GM12865 (cell line): ENCODE measurements around the gene GPS1.

Experiments
- DNase-seq: peaks from one replicate; pipeline ENCODE4 v3.0.0; 2010; ENCODE audit warnings: low read depth
- H3K4me3 ChIP-seq: 2 replicates; pipeline ENCODE4 v1.5.1; 2011; ENCODE audit warnings: mild to moderate bottlenecking, low read depth, low read length, control low read depth
- TF ChIP-seq, protein P1 (sequence below): IDR thresholded peaks from 2 replicates; pipeline ENCODE4 v1.5.1; 2011; ENCODE audit warnings: low read length, control low read depth, low read depth, inconsistent platforms; ENCODE audit not compliant: insufficient read depth; ENCODE audit errors: missing control alignments

Gene GPS1

DNA sequence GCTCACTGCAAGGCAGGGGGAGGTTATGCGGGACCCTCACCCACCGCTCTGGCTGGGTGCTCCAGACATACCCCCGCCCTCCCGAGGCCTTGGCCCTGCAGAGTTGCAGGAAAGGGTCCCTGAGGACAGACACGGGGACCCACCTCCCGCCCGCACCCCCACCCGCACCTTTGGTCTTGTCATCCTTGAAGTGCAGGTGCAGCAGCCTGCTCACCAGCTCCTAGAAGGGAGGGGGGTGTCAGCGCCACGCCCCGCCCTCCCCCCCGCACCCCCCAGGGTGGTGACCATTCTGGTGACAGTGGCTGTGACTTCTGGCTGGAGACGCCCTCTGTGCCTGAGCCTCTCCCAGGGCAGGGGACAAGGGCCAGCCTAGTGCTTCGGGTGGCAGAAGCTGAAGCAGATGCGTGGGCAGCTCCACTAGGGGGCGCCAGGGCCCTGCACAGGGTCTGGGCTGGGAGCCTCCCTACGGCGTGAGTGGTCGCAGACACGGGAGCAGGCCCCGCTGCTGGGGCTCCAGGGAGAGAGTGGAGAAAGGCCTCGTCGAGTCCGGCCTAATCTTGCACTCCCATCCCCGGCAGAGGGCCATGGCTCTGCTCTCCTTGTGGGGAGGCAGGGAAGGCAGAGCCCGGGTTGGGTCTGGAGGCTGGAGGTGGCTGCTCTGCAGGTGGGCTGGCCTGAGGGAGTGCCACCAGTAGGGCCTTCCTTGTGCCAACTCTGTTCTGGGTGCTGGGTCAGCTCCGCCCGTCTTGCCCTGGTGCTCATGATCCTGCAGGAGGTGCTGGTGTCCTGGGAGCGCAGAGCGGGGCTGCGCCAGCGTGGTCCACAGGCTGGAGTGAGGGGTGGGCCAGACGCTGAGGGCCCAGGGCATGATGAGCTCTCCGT is 31.8 kb upstream of the GPS1 start:
- TF ChIP-seq, protein P1, sequence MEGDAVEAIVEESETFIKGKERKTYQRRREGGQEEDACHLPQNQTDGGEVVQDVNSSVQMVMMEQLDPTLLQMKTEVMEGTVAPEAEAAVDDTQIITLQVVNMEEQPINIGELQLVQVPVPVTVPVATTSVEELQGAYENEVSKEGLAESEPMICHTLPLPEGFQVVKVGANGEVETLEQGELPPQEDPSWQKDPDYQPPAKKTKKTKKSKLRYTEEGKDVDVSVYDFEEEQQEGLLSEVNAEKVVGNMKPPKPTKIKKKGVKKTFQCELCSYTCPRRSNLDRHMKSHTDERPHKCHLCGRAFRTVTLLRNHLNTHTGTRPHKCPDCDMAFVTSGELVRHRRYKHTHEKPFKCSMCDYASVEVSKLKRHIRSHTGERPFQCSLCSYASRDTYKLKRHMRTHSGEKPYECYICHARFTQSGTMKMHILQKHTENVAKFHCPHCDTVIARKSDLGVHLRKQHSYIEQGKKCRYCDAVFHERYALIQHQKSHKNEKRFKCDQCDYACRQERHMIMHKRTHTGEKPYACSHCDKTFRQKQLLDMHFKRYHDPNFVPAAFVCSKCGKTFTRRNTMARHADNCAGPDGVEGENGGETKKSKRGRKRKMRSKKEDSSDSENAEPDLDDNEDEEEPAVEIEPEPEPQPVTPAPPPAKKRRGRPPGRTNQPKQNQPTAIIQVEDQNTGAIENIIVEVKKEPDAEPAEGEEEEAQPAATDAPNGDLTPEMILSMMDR: peak; percentile 86
- H3K4me3 ChIP-seq: no peak overlapping the region
- peak; percentile 76 for DNase-seq

DNA sequence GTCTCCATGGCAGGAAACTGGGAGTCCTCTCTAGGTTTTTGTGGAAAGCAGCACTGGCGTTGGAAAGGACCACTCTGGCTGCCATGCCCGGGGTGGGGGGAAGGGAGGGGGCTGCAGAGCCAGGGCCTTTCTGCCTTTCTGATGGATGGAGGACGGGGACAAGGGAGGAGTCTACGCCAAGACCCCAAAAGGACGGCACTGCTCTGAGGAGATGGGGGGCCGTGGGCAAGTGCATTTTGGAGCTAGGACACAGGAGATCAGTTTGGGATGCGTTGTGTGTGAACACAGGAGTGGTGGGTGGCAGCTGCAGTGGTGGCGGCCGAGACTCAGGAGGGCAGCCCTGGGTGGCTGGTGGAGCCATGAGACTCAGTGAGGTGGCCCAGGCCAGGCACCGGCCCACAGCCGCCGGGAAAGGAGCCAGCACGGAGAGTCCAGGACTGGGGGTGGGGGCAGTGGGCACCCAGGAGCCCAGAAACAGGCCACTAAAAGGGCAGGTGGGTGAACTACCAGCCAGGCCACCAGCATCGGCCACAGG is 31.1 kb upstream of the GPS1 start:
- TF ChIP-seq, protein P1: no peak
- DNase-seq: no peak
- H3K4me3 ChIP-seq: no peak overlapping the region

DNA sequence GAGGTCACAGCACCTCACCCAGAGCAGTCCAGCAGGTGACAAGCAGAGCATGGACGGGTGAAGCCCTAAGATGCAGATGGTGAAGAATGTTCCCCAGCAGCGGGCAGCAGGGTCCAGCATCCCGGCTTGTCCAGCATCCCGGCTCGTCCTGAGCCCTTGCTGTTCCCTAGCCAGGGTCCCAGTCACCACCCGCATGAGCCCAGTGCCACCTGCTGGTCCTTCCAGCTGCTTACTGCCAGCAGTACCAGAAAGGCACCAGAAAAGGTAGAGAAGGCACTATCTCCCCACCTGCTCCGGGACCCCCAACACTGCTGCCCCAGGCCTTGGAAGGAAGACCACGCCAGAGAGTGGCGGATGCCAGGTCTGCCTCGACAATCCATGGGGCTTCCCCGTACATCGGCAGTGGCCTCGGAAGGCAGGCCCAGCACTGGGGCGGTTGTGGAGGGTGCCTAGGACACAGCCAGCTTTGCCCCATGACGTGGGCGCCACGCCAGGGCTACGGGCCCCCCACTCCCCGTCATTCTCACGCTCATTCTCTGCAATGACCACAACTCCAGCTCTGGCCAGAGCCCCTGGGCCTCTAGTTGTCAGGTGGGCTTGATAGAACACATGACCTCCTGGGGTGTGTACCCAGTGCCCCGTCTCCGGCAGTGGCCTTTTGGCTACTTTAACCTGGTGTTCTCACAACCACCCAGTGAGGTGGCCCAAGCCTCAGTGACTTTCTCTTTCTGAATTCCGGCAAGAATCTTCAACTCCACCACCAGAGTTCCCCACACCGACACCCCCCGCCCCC is 30.4 kb upstream of the GPS1 start:
- peak; percentile 65 for DNase-seq
- TF ChIP-seq, protein P1: peak; percentile 70
- peak overlapping the region; percentile 62 for H3K4me3 ChIP-seq

DNA sequence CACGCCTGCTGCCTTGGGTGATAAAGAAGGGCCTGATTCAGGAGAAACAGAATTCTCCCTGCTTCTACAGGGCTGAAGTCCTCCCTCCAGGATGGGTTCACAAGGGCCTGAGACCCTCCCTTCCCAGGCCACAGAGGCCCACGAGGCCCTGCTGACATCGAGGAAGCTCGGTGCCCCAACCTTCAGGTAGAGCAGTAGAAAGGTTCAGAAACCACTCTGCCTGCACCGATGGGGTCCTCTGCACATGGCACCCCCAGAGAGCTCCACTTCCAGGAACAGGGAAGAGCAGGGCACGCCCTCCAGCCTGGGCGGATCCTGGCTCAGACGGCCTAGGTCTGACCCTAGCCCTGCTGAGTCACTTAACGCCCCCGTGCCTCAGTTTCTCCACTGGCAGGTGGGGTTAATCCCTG is 29.8 kb upstream of the GPS1 start:
- TF ChIP-seq, protein P1: no peak
- peak overlapping the region; percentile 62 for H3K4me3 ChIP-seq
- no peak for DNase-seq

DNA sequence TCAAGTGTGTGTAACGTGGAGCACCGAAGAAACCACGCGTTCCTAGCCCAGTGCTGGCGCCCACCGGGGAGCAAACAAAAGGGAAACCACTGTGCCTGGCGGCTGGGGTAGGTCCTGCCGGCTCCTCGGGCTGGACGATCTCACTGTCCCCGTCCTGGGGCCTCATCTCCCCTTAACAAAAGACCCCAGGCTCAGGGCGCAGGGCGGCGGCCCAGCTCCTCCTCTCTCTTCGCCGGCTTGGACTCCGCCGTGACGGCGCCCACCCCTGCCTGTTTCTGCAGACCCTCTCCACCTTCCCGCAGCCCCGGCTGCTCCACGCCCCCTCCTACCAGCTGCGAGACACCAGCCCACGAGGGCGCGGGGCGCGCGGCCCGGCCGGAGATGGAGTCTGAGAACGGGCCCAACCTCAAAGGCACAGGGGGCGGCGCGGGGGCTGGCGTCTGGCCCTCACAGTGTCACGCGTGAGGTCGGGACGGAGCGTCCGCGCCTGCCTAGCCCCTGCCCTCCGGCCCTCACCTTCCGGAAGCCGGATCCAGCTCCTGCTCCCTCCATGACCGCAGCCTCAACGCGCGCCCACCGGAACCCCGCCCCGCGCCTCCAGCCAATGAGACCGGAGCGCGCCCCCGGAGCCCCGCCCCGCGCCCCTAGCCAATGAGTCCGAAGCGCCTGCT is 29.3 kb upstream of the GPS1 start, which contains the start of gene CENPX:
Gene CENPX, minus strand, starts transcription at position 569 of the 671 bp plus-strand sequence. Its CDS starts 17 bp downstream, at position 552.
- H3K4me3 ChIP-seq: peak within 1 kb of the TSS; percentile 62
- TF ChIP-seq, protein P1: no peak
- DNase-seq: no peak

DNA sequence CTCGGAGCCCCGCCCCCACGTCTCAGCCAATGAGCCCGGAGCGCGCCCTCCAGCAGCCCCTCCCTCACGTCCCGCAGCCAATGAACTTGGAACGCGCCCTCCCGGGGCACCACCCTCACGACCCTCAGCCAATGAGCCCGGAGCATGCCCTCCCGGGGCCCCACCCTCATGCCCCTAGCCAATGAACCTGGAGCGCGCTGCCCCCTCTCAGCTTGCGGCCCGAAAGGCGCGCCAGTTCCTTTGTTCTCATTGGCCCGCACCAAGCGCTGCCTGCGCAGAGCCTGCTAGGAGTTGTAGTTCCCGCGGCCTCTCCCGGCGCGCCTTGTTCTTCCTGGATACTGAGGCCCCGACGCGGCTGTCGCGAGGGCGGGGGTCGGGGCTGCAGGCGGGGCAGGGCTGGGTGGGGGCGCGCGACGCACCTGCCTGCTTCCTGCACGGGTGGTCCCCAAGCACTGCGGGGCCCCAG is 28.7 kb upstream of the GPS1 start, which contains the start of gene LRRC45:
Gene LRRC45, plus strand, starts transcription at position 325 of the 466 bp plus-strand sequence. CDS start 339 bp downstream, outside the sequence.
- H3K4me3 ChIP-seq: peak within 1 kb of the TSS; percentile 62
- DNase-seq: peak; percentile 100
- TF ChIP-seq, protein P1: no peak
